GM19025 (cell line): Measurements from ENCODE around the gene PLXNB2.
A peak's percentile ranks its signal among the peaks of the same experiment; 100 is the strongest.
"Not testable (repeated sequence)": the region's sequence is repeated elsewhere in the genome, so short reads cannot be mapped to it uniquely, and the experiment has no call there.

Experiments used
- ATAC-seq: cut with Tn5 transposase; IDR thresholded peaks from one replicate; pipeline ENCODE4 v1.9.1; 2021; ENCODE audit warnings: mild to moderate bottlenecking, low read depth, moderate library complexity; ENCODE audit not compliant: unreplicated experiment

PLXNB2 gene

GRCh38 chr22:50306753-50307749 lies at the start of gene PLXNB2:
TSS of gene PLXNB2 (minus strand) at chr22:50307646. CDS start at chr22:50290584, 17,062 bp downstream.
- no peak for ATAC-seq

GRCh38 chr22:50357222-50357621 lies 49.8 kb upstream of the PLXNB2 start:
- ATAC-seq, result no peak

- no peak for ATAC-seq
These were observed 48.7 kb upstream of the PLXNB2 start for GRCh38 chr22:50356186-50356585.

- no peak for ATAC-seq
These were observed 40.6 kb upstream of the PLXNB2 start for GRCh38 chr22:50348058-50348457.

GRCh38 chr22:50347157-50347556 lies 39.7 kb upstream of the PLXNB2 start:
- no peak for ATAC-seq

- ATAC-seq, result no peak
These were observed 39.0 kb upstream of the PLXNB2 start for GRCh38 chr22:50346470-50346869.

GRCh38 chr22:50343541-50343935 lies 36.1 kb upstream of the PLXNB2 start:
- no peak for ATAC-seq

- peak; percentile 79 for ATAC-seq
These were observed 35.5 kb upstream of the PLXNB2 start, which contains the start of gene PPP6R2 for GRCh38 chr22:50342651-50343540. TSS of gene PPP6R2 (plus strand) at chr22:50343327. CDS start at chr22:50393909, 50,582 bp downstream.

- no peak for ATAC-seq
These were observed 34.7 kb upstream of the PLXNB2 start for GRCh38 chr22:50341977-50342650.

GRCh38 chr22:50339945-50340879 lies 32.8 kb upstream of the PLXNB2 start:
- no peak for ATAC-seq

GRCh38 chr22:50338860-50339462 lies 31.5 kb upstream of the PLXNB2 start:
- no peak for ATAC-seq

- no peak for ATAC-seq
These were observed 30.7 kb upstream of the PLXNB2 start for GRCh38 chr22:50338042-50338573.

- no peak for ATAC-seq
These were observed 30.0 kb upstream of the PLXNB2 start for GRCh38 chr22:50337262-50338041.

- not testable (repeated sequence) for ATAC-seq
These were observed 27.0 kb upstream of the PLXNB2 start for GRCh38 chr22:50334433-50334832.

GRCh38 chr22:50329236-50329635 lies 21.8 kb upstream of the PLXNB2 start:
- ATAC-seq, result no peak

GRCh38 chr22:50327711-50328019 lies 20.2 kb upstream of the PLXNB2 start:
- ATAC-seq, result no peak

- ATAC-seq, result peak; percentile 89
These were observed 19.7 kb upstream of the PLXNB2 start, which contains the start of gene DENND6B for GRCh38 chr22:50326956-50327710. TSS of gene DENND6B (minus strand) at chr22:50327012. CDS start at chr22:50326988, 24 bp downstream.
